HUES48 (cell line): ENCODE results near the gene FBRS.

Experiments used
- H3K27ac ChIP-seq: one replicate; pipeline ENCODE4 v1.7.0; 2013; ENCODE audit warnings: low read depth, low read length, inconsistent platforms
- H3K27me3 ChIP-seq: 2 replicates; pipeline ENCODE4 v1.6.1; 2013; ENCODE audit warnings: mild to moderate bottlenecking, low read length; ENCODE audit not compliant: control insufficient read depth, insufficient read depth
- H3K36me3 ChIP-seq: 2 replicates; pipeline ENCODE4 v1.6.1; 2013; ENCODE audit warnings: low read length; ENCODE audit not compliant: control insufficient read depth, insufficient read depth
- H3K4me1 ChIP-seq: 2 replicates; pipeline ENCODE4 v1.6.1; 2013; ENCODE audit warnings: mild to moderate bottlenecking, low read length; ENCODE audit not compliant: control insufficient read depth, insufficient read depth
- H3K4me3 ChIP-seq: 2 replicates; pipeline ENCODE4 v1.5.1; 2013; ENCODE audit warnings: mild to moderate bottlenecking, low read depth, low read length
- H3K9ac ChIP-seq: 2 replicates; pipeline ENCODE4 v1.6.1; 2013; ENCODE audit warnings: mild to moderate bottlenecking, low read depth, low read length, moderate library complexity
- H3K9me3 ChIP-seq: 2 replicates; pipeline ENCODE4 v1.6.1; 2013; ENCODE audit warnings: low read length; ENCODE audit not compliant: control insufficient read depth, insufficient read depth

Gene FBRS

GRCh38 chr16:30657866-30658730 lies at the start of gene FBRS:
Gene FBRS (plus strand): TSS chr16:30658431. CDS start chr16:30659519, 1,088 bp downstream.
- Histone ChIP-seq H3K9ac (peak within 1 kb of the TSS; percentile 81), H3K36me3 (peaks cover 21% of the 10 kb centered on the region), H3K4me1 (0 out of 2 replicates have a peak, but pooled peaks cover 3% of the 10 kb centered on the region), H3K4me3 (peak within 1 kb of the TSS; percentile 99), H3K27ac (peak within 1 kb of the TSS; percentile 98), H3K27me3 (peaks cover 34% of the 10 kb centered on the region), H3K9me3 (no peaks in the 10 kb centered on the region)

GRCh38 chr16:30609002-30609925 lies 49.0 kb upstream of the FBRS start:
- Histone ChIP-seq H3K9me3 (no peaks in the 10 kb centered on the region), H3K27me3 (no peaks in the 10 kb centered on the region), H3K4me1 (peaks cover 4% of the 10 kb centered on the region; the same call in 1 of the 2 replicates), H3K9ac (peak overlapping the region; percentile 98), H3K36me3 (peaks cover 34% of the 10 kb centered on the region), H3K4me3 (peak overlapping the region; percentile 98), H3K27ac (peak overlapping the region; percentile 97)

GRCh38 chr16:30609926-30610839 lies 48.0 kb upstream of the FBRS start, which contains the start of gene ZNF689:
Gene ZNF689 (minus strand): TSS chr16:30610389. CDS start chr16:30610041, 348 bp downstream.
- peak within 1 kb of the TSS; percentile 98 for H3K9ac ChIP-seq
- peak within 1 kb of the TSS; percentile 97 for H3K27ac ChIP-seq
- H3K4me1 ChIP-seq = peaks cover 4% of the 10 kb centered on the region; the same call in 1 of the 2 replicates
- H3K4me3 ChIP-seq = peak within 1 kb of the TSS; percentile 98
- no peaks in the 10 kb centered on the region for H3K9me3 ChIP-seq
- H3K36me3 ChIP-seq = peaks cover 25% of the 10 kb centered on the region
- no peaks in the 10 kb centered on the region for H3K27me3 ChIP-seq

GRCh38 chr16:30615358-30616091 lies 42.7 kb upstream of the FBRS start:
- no peaks in the 10 kb centered on the region for H3K36me3 ChIP-seq
- H3K9me3 ChIP-seq = no peaks in the 10 kb centered on the region
- no peak overlapping the region for H3K9ac ChIP-seq
- no peak overlapping the region for H3K4me3 ChIP-seq
- H3K27ac ChIP-seq = no peak overlapping the region
- H3K27me3 ChIP-seq = no peaks in the 10 kb centered on the region; the same call in 1 of the 2 replicates
- no peaks in the 10 kb centered on the region for H3K4me1 ChIP-seq

GRCh38 chr16:30619202-30619601 lies 39.0 kb upstream of the FBRS start:
- Histone ChIP-seq H3K4me3 (no peak overlapping the region), H3K4me1 (no peaks in the 10 kb centered on the region), H3K27ac (no peak overlapping the region), H3K9me3 (no peaks in the 10 kb centered on the region), H3K36me3 (no peaks in the 10 kb centered on the region), H3K27me3 (no peaks in the 10 kb centered on the region; the same call in 1 of the 2 replicates), H3K9ac (no peak overlapping the region)

GRCh38 chr16:30619638-30620037 lies 38.6 kb upstream of the FBRS start:
- Histone ChIP-seq H3K27me3 (no peaks in the 10 kb centered on the region; the same call in 1 of the 2 replicates), H3K36me3 (no peaks in the 10 kb centered on the region), H3K4me1 (no peaks in the 10 kb centered on the region), H3K9me3 (no peaks in the 10 kb centered on the region), H3K9ac (no peak overlapping the region), H3K4me3 (no peak overlapping the region), H3K27ac (no peak overlapping the region)

GRCh38 chr16:30620169-30620568 lies 38.1 kb upstream of the FBRS start:
- H3K27me3 ChIP-seq = no peaks in the 10 kb centered on the region; the same call in 1 of the 2 replicates
- no peaks in the 10 kb centered on the region for H3K36me3 ChIP-seq
- H3K9me3 ChIP-seq = no peaks in the 10 kb centered on the region
- H3K27ac ChIP-seq = no peak overlapping the region
- no peak overlapping the region for H3K9ac ChIP-seq
- no peaks in the 10 kb centered on the region for H3K4me1 ChIP-seq
- no peak overlapping the region for H3K4me3 ChIP-seq

GRCh38 chr16:30621765-30622164 lies 36.5 kb upstream of the FBRS start:
- Histone ChIP-seq H3K27me3 (no peaks in the 10 kb centered on the region; the same call in 1 of the 2 replicates), H3K4me1 (no peaks in the 10 kb centered on the region), H3K36me3 (no peaks in the 10 kb centered on the region), H3K9ac (no peak overlapping the region), H3K4me3 (no peak overlapping the region), H3K9me3 (no peaks in the 10 kb centered on the region), H3K27ac (no peak overlapping the region)

GRCh38 chr16:30622455-30623032 lies 35.7 kb upstream of the FBRS start:
- no peak overlapping the region for H3K27ac ChIP-seq
- H3K4me1 ChIP-seq = no peaks in the 10 kb centered on the region
- no peaks in the 10 kb centered on the region; the same call in 1 of the 2 replicates for H3K27me3 ChIP-seq
- no peaks in the 10 kb centered on the region for H3K9me3 ChIP-seq
- H3K9ac ChIP-seq = no peak overlapping the region
- H3K4me3 ChIP-seq = no peak overlapping the region
- no peaks in the 10 kb centered on the region for H3K36me3 ChIP-seq
